HG02943 (cell line): ENCODE results near the gene CSRNP2.
"Not testable (repeated sequence)": the region's sequence is repeated elsewhere in the genome, so short reads cannot be mapped to it uniquely, and the experiment has no call there.

Experiments
- ATAC-seq: cut with Tn5 transposase; IDR thresholded peaks from one replicate; pipeline ENCODE4 v1.9.1; 2021; ENCODE audit warnings: mild to moderate bottlenecking, low read depth, moderate library complexity; ENCODE audit not compliant: unreplicated experiment

The CSRNP2 gene

DNA sequence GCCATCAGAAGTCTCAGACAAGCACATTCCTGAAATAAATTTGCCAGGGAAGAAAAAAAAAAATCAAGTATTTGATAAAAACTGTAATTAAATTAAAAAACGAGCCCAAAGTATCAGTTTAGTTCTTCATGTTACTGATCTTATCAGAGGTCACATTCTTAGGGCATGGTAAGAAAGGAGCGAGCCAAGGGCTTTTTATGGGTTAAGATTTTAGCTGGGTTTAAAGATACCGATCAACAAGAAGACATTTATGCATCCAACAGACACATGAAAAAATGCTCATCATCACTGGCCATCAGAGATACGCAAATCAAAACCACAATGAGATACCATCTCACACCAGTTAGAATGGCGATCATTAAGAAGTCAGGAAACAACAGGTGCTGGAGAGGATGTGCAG is 5.0 kb downstream of the CSRNP2 start:
- ATAC-seq: not testable (repeated sequence)

DNA sequence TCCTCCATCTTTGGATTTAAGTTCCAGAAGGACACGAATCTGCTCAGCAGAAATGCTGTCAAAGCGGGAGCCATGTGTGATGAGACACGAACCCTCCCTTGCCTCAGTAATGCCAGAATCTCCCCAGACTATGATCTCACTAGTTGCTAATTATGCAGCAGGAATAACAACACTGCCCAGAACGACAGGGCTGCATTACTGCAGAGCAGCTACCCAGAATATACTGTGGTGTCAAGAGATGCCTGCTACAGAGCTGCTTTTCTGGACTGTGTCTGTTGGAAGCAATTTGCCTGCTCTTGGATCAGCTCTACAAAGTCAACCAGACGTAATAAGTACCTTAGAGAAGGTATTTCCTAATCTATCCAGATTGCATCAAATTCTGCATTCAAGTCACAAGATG is 5.5 kb downstream of the CSRNP2 start:
- no peak for ATAC-seq

- no peak for ATAC-seq
Measured at GRCh38 chr12:51076236-51076930, 7.0 kb downstream of the CSRNP2 start.

- no peak for ATAC-seq
Measured at GRCh38 chr12:51075390-51075789, 8.0 kb downstream of the CSRNP2 start.

GRCh38 chr12:51071663-51072062 is 11.7 kb downstream of the CSRNP2 start:
- ATAC-seq: no peak

DNA sequence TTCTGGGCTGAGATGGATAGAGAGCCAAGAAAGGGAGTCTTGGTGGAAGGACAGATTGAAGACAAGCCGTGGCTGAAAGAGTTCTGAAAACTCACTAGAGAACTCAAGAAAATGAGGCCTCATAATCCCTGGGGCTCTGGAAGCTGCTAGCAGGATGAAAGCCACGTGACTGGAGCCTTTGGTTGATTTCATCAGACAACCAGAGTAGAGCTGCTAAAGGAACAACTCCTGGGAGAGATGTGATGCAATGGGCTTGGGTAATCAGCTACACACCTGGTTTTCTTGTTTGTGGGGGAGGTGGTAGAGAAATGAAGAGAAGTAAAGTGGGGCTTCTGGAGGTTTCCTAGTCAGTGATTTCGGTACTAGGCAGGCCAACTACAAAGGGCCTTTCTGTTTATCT is 13.4 kb downstream of the CSRNP2 start:
- no peak for ATAC-seq

- ATAC-seq: no peak
Measured at GRCh38 chr12:51067771-51068170, 15.6 kb downstream of the CSRNP2 start.

- no peak for ATAC-seq
Measured at GRCh38 chr12:51067229-51067628, 16.2 kb downstream of the CSRNP2 start.

DNA sequence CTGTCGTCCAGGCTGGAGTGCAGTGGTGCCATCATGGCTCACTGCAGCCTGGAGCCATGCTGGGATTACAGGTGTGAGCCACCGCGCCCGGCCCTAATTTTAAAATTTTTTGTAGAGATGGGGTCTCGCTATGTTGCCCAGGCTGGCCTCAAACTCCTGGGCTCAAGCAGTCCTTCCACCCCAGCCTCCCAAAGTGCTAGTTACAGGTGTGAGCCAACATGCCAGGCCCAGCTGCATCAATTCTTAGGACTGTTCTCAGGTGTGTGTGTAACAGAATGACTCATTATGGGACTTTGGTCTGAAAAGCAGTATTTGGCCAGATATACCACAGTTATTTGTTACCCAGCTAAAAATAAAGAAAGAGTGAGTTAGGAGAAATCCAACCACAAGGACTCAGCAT is 17.9 kb downstream of the CSRNP2 start:
- ATAC-seq: no peak

GRCh38 chr12:51062631-51063397 is 20.6 kb downstream of the CSRNP2 start:
- ATAC-seq: no peak

DNA sequence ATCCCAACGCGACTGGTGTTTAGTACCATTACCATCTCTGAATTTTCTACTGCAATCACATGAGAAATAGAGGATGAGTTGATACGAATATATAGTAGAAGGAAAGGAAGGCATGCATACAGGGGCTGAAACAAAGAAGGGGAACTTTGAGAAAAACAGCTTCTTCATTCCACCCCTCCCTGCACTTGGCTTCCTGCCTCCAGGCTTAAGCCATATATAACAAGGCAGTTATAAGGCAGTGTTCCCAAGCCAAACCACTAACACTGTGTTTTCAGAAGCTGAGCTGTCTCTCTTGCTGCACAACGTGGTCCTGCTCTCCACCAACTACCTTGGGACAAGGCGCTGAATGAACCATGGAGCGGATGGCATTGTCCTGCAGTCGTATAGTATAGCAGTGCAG is 24.3 kb downstream of the CSRNP2 start:
- no peak for ATAC-seq

DNA sequence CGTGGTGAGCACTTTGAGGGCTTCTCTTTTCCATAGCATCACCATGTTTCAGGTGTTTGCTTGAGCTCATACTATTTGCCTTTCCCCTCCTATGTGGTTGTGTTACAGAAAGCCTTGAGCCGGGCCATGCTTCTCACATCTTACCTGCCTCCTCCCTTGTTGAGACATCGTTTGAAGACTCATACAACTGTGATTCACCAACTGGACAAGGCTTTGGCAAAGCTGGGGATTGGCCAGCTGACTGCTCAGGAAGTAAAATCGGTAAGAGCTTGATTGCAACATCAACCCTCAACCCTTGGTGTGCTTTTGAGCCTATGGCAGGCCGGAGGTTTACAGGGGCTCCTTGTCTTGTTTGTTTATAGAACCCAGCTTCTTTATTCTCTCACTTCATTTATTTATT is 27.2 kb downstream of the CSRNP2 start:
- ATAC-seq: no peak

GRCh38 chr12:51055060-51055459 is 28.3 kb downstream of the CSRNP2 start:
- ATAC-seq: no peak

DNA sequence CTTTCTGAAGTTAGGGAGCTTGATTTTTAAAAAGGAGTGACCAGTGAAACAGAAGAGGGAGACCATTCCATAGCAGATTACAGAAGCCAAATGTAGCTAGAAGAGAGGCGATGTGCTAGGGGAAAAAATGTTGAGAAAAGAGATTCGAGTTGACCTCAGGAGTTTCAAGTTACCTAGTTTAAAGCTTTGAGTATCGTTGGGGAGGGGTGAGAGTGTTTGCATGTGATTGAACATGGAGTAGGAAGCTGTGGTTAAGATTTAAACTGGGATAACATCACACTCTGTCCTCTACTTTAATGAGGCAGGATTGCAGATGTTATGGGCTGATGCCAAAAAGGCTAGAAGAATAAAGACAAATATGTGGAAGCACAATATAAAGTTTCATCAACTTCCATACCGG is 31.6 kb downstream of the CSRNP2 start:
- ATAC-seq: no peak

- ATAC-seq: no peak
Measured at GRCh38 chr12:51049525-51049924, 33.9 kb downstream of the CSRNP2 start.

- ATAC-seq: no peak
Measured at GRCh38 chr12:51048661-51049251, 34.6 kb downstream of the CSRNP2 start.

DNA sequence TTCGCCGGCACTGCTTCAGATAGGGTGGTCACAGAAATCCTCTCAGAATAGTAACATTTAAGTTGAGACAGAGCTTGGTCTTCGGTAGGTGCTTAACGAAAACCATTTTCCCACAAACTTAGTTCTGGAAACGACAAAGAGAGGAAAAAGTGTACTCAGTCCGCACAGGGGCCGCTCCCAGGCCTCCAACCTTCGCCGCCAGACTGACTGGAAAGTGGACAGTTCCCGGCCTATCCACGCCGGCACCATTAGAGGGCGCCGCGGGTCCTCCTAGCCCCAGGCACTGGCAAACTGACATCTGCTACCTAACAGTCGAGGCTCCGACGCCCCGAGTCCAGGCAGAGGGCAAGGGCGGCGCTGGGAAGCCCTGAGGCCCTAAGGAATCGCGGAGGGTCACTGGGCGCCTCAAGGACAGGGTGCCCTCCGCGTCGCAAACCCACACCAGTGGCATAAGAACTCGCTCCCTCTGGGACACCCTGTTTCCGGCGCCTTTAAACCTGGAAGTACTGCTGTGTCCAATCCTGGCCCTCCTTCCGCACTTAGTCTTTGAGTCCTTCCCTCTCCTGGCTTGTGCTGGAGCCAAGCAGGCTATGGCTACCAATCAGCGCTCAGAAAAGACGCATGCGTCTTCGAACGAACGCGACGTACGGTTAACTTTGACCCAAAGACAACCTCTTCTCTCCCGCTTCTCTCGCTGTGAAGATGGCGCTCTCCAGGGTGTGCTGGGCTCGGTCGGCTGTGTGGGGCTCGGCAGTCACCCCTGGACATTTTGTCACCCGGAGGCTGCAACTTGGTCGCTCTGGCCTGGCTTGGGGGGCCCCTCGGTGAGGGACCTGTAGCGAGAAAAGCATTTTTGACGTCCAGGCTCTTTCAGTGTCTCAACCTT is 35.5 kb downstream of the CSRNP2 start, which contains the start of gene LETMD1:
LETMD1 (plus strand) TSS at position 673 of the 886 bp plus-strand sequence; CDS start at position 703, 30 bp downstream.
- ATAC-seq: peak; percentile 98

GRCh38 chr12:51036279-51036678 is 47.1 kb downstream of the CSRNP2 start:
- no peak for ATAC-seq

- no peak for ATAC-seq
Measured at GRCh38 chr12:51033457-51034089, 49.8 kb downstream of the CSRNP2 start.

DNA sequence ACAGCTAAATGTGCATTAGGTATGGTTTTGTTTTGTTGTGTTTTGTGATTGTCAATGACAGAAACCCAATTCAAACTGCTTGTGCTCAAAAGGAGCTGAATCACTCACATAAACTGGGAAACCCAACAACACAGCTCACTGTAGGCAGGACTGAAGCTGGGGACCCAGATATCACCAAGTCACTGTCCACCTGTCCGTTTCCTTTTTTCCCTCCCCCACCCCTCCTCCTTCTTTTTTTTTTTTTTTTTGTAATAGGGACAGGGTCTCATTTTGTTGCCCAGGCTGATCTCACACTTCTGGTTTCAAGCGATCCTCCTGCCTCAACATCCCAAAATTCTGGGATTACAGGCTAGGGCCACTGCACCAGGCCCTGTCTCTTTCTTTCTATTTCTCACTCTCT is 50.3 kb downstream of the CSRNP2 start:
- ATAC-seq: no peak
